Measurements from ENCODE around the gene PIGW.
"Not testable (repeated sequence)": the region's sequence is repeated elsewhere in the genome, so short reads cannot be mapped to it uniquely, and the experiment has no call there.

Gene PIGW

GRCh38 chr17:36508439-36508838 is 26.3 kb upstream of the PIGW start:
- DNase-seq (ENCODE audit: low spot score) = not testable (repeated sequence)

- no peak for DNase-seq (ENCODE audit: low spot score)
These were observed 25.4 kb upstream of the PIGW start for GRCh38 chr17:36509272-36509985.

- no peak for DNase-seq (ENCODE audit: low spot score)
These were observed 24.2 kb upstream of the PIGW start for GRCh38 chr17:36510636-36511035.

GRCh38 chr17:36511216-36511615 is 23.6 kb upstream of the PIGW start:
- no peak for DNase-seq (ENCODE audit: low spot score)

- no peak for DNase-seq (ENCODE audit: low spot score)
These were observed 22.1 kb upstream of the PIGW start for GRCh38 chr17:36512641-36513040.

- DNase-seq (ENCODE audit: low spot score) = no peak
These were observed 19.9 kb upstream of the PIGW start for GRCh38 chr17:36514856-36515255.

GRCh38 chr17:36515837-36516236 is 18.9 kb upstream of the PIGW start:
- no peak for DNase-seq (ENCODE audit: low spot score)

GRCh38 chr17:36523113-36523512 is 11.7 kb upstream of the PIGW start:
- no peak for DNase-seq (ENCODE audit: low spot score)

GRCh38 chr17:36524428-36524876 is 10.3 kb upstream of the PIGW start:
- DNase-seq (ENCODE audit: low spot score) = no peak

GRCh38 chr17:36525113-36525512 is 9.7 kb upstream of the PIGW start:
- no peak for DNase-seq (ENCODE audit: low spot score)

GRCh38 chr17:36525888-36526287 is 8.9 kb upstream of the PIGW start:
- DNase-seq (ENCODE audit: low spot score) = no peak

GRCh38 chr17:36527621-36528250 is 7.1 kb upstream of the PIGW start:
- DNase-seq (ENCODE audit: low spot score) = no peak

- no peak for DNase-seq (ENCODE audit: low spot score)
These were observed 5.7 kb upstream of the PIGW start for GRCh38 chr17:36529121-36529520.

- no peak for DNase-seq (ENCODE audit: low spot score)
These were observed 2.3 kb upstream of the PIGW start for GRCh38 chr17:36532435-36532975.

- DNase-seq (ENCODE audit: low spot score) = peak; percentile 31
These were observed 600 bp upstream of the PIGW start for GRCh38 chr17:36533935-36534839.

GRCh38 chr17:36535669-36536081 is 888 bp downstream of the PIGW start:
- DNase-seq (ENCODE audit: low spot score) = no peak

GRCh38 chr17:36540696-36541095 is 5.9 kb downstream of the PIGW start:
- DNase-seq (ENCODE audit: low spot score) = no peak

GRCh38 chr17:36542755-36543154 is 8.0 kb downstream of the PIGW start:
- no peak for DNase-seq (ENCODE audit: low spot score)

- peak; percentile 17 for DNase-seq (ENCODE audit: low spot score)
These were observed 9.2 kb downstream of the PIGW start for GRCh38 chr17:36544044-36544306.

- DNase-seq (ENCODE audit: low spot score) = peak; percentile 93
These were observed 9.7 kb downstream of the PIGW start, which contains the start of gene GGNBP2 for GRCh38 chr17:36544307-36545076. Gene GGNBP2 (plus strand): TSS chr17:36544919. CDS start chr17:36545725, 806 bp downstream.

- no peak for DNase-seq (ENCODE audit: low spot score)
These were observed 10.3 kb downstream of the PIGW start for GRCh38 chr17:36545077-36545464.
